Endothelial cell of umbilical vein (primary cell): Measurements from ENCODE around the gene CLDN7. TPM values are rescaled to one million over a fixed set of nuclear protein-coding genes. Genes with fewer than 3 reads are reported as not detected.

Experiments used
- BruUV-seq: library from RNA; stranded (reverse); fragments of 400-500 nt; replicated peaks from 2 replicates; lab custom pipeline; 2021; lab: Mats Ljungman, UMichigan
- CTCF ChIA-PET: fragments of 300-600, 350-600 bp; sonication (Branson Sonifier 250); formaldehyde crosslinking; loops from one replicate; lab custom pipeline; 2021; ENCODE audit warnings: antibody characterized with exemption, inconsistent platforms; lab: Charles Lee
- POLR2A ChIA-PET: fragments of 300-600, 350-600 bp; sonication (Branson Sonifier 250); formaldehyde crosslinking; loops from one replicate; lab custom pipeline; 2021; ENCODE audit warnings: antibody characterized with exemption, inconsistent platforms; lab: Charles Lee
- DNase-seq: peaks from one replicate; pipeline ENCODE4 v3.0.0-alpha.2; 2011; ENCODE audit warnings: low read depth, low spot score
- FAIRE-seq: peaks from 2 replicates; lab custom pipeline; 2011; peaks lifted over from hg19 to GRCh38; lab: Jason Lieb, UNC
- H2AFZ ChIP-seq: 2 replicates; pipeline ENCODE4 v1.6.0; 2012; ENCODE audit warnings: low read depth, low read length, control low read depth, inconsistent platforms
- H3K27ac ChIP-seq: 2 replicates; pipeline ENCODE4 v1.5.1; 2011; ENCODE audit warnings: low read depth, mild to moderate bottlenecking, control low read depth, low read length, moderate library complexity; ENCODE audit not compliant: insufficient read depth
- H3K27me3 ChIP-seq, 2 experiments: 2 replicates each; pipeline versions ENCODE4 v1.6.0 to v1.6.1; 2011; ENCODE audit warnings: low read length in 2 of 2, mixed read lengths in 1 of 2; ENCODE audit not compliant: control insufficient read depth in 2 of 2, insufficient read depth in 2 of 2
- H3K36me3 ChIP-seq, 2 experiments: 2 replicates in 1 of 2; 3 replicates in 1 of 2; pipeline ENCODE4 v1.5.1; 2011; ENCODE audit warnings: low read length in 2 of 2, mild to moderate bottlenecking in 1 of 2, moderate library complexity in 1 of 2; ENCODE audit not compliant: control insufficient read depth in 2 of 2, insufficient read depth in 2 of 2; ENCODE audit errors: extremely low read depth in 1 of 2
- H3K4me1 ChIP-seq: 3 replicates; pipeline ENCODE4 v1.5.1; 2011; ENCODE audit warnings: mild to moderate bottlenecking, low read length; ENCODE audit not compliant: control insufficient read depth, insufficient read depth; ENCODE audit errors: extremely low read depth
- H3K4me2 ChIP-seq: 2 replicates; pipeline ENCODE4 v1.6.1; 2011; ENCODE audit warnings: low read length, control low read depth, mixed read lengths; ENCODE audit not compliant: insufficient read depth
- H3K4me3 ChIP-seq, 3 experiments: fragments of 200-600 bp in 1 of 3; sonication (generic), shearing (Covaris generic) in 1 of 3; replicated peaks in 1 of 3; 2 replicates each; pipeline ENCODE4 v1.5.1; 2011 to 2016; ENCODE audit warnings: control low read depth in 3 of 3, low read length in 3 of 3, mild to moderate bottlenecking in 2 of 3, inconsistent platforms in 1 of 3, low read depth in 1 of 3, moderate library complexity in 1 of 3; ENCODE audit not compliant: insufficient read depth in 1 of 3
- H3K79me2 ChIP-seq: 2 replicates; pipeline ENCODE4 v1.6.0; 2012; ENCODE audit warnings: low read length, inconsistent platforms; ENCODE audit not compliant: control insufficient read depth, insufficient read depth
- H3K9ac ChIP-seq: replicated peaks from 2 replicates; pipeline ENCODE3; 2011; ENCODE audit warnings: low read length, control low read depth; ENCODE audit not compliant: insufficient read depth; ENCODE audit errors: extremely low read depth
- H3K9me1 ChIP-seq: replicated peaks from 3 replicates; pipeline ENCODE4 v1.6.0; 2011; ENCODE audit warnings: mild to moderate bottlenecking, low read length; ENCODE audit not compliant: control insufficient read depth, insufficient read depth; ENCODE audit errors: extremely low read depth
- H3K9me3 ChIP-seq: replicated peaks from 2 replicates; pipeline ENCODE4 v1.5.1; 2012; ENCODE audit warnings: low read length, inconsistent platforms; ENCODE audit not compliant: control insufficient read depth, insufficient read depth
- H4K20me1 ChIP-seq: replicated peaks from 2 replicates; pipeline ENCODE3; 2011; ENCODE audit warnings: mild to moderate bottlenecking, low read length; ENCODE audit not compliant: control insufficient read depth, insufficient read depth; ENCODE audit errors: extremely low read depth
- FOS ChIP-seq: IDR thresholded peaks from 2 replicates; pipeline ENCODE4 v1.6.1; 2011; ENCODE audit warnings: mild to moderate bottlenecking, low read length, moderate library complexity, borderline replicate concordance; ENCODE audit not compliant: insufficient read depth
- JUN ChIP-seq: IDR thresholded peaks from 2 replicates; pipeline ENCODE4 v1.6.1; 2011; ENCODE audit warnings: borderline replicate concordance, low read depth; ENCODE audit not compliant: insufficient read length, insufficient read depth
- MYC ChIP-seq: IDR thresholded peaks from one replicate; pipeline ENCODE4 v1.6.1; 2011; ENCODE audit warnings: mild to moderate bottlenecking, low read depth, low read length
- POLR2A ChIP-seq: IDR thresholded peaks from 2 replicates; pipeline ENCODE4 v1.6.1; 2012; ENCODE audit warnings: low read depth, mild to moderate bottlenecking, control low read depth, low read length
- dilution Hi-C: fragments of 300-500 bp; cut with MboI; formaldehyde crosslinking; loops from one replicate; pipeline ENCODE4 v1.15.0; 2019; ENCODE audit warnings: low sequenced_read_pairs; ENCODE audit not compliant: extremely low pct_ligation_motif_present
- intact Hi-C: fragments of 100-400 bp; cut with micrococcal nuclease; formaldehyde crosslinking; loops from one replicate; pipeline ENCODE4 v1.10.0; 2022
- polyA plus RNA-seq, 4 experiments: library from polyadenylated mRNA; depleted of rRNA in 3 of 4; stranded (reverse) in 3 of 4; unstranded in 1 of 4; fragments of >200 nt; gene quantifications; 2 replicates each; pipeline versions ENCODE4 v1.2.1 to v1.2.3, GENCODE V29; 2011 to 2012; ENCODE audit warnings: missing spikeins in 1 of 4
- total RNA-seq: library from RNA; stranded (reverse); gene quantifications from 2 replicates; pipeline ENCODE4 v1.2.3, GENCODE V29; 2021
- TF ChIP-seq, protein P1 (sequence below): IDR thresholded peaks from 2 replicates; pipeline ENCODE4 v1.6.1; 2011; ENCODE audit not compliant: insufficient read depth, insufficient read length

Gene CLDN7
- total and polyA plus RNA-seq, 2 donors (not counting 3 experiments of a cell fraction or from before 2014, with no cell fraction given) = 25.4 to 25.7 TPM

DNA sequence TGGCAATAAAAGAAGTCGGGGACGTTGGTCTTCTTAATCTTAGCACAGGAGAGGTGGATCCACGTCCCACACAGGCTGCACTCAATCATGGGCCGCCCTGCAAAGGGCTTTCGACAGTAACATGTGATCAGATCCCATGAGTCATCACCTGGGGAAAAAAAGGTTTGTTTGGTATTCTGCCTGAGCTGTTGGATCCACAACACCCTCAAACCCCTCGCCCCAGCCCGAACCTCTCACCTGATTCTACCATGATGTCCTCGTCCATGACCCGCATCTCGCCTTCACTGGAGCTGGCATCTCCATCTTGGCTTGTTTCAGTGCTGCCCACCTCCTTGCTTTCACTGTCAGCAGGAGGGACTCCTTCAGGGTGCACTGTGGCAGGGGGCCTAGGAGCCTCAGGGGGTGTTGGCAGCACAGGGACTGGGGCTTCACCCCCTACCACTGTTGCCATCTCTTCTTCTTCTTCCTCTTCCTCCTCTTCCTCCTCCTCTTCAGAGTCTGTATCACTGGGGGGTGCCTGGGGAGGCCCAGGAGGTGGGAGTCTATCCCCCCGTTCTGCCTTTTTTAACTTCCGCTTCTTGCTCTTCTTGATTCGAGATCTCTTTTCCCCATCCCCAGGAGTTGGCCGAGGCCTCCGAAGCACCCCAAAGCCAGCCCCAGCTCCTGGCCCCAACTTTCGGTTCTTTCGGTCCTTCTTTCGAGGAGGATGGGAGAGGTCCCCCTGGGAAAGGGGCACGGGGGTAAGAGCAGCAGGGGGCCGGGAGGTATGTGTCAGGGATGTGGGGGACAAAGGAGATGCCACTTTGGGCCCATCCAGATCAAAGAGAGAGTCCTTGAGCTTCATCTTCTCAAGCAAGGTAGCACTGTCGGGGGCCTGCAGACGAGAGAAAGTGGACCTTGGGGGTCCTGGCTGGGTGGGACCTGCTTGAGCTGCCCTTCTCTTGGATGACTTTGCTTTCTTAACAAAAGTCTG, 26.3 kb downstream of the CLDN7 start:
- no peak overlapping the region for H3K4me2 ChIP-seq
- POLR2A ChIA-PET = no interaction called here
- no peak for FAIRE-seq
- H3K9ac ChIP-seq = no peak overlapping the region
- no peaks in the 10 kb centered on the region for H3K9me3 ChIP-seq
- peaks cover 4% of the 10 kb centered on the region for H4K20me1 ChIP-seq
- peaks cover 25% of the 10 kb centered on the region for H3K4me1 ChIP-seq
- no peak for DNase-seq
- intact Hi-C loops (loop anchor here (5.0 kb wide), 1 partner anchor 621 kb away; the partner anchor contains the start of genes CYB5D1, NAA38 and TMEM88), dilution Hi-C loops (no loop called here)
- TF ChIP-seq POLR2A (peak; percentile 45), JUN (peak; percentile 3), MYC (no peak), FOS (peak; percentile 15)
- TF ChIP-seq, protein P1, sequence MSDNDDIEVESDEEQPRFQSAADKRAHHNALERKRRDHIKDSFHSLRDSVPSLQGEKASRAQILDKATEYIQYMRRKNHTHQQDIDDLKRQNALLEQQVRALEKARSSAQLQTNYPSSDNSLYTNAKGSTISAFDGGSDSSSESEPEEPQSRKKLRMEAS = no peak
- no peak overlapping the region for H3K4me3 ChIP-seq
- BruUV-seq = no TSS peak
- H2AFZ ChIP-seq = no peak overlapping the region
- no peaks in the 10 kb centered on the region for H3K9me1 ChIP-seq
- no peak overlapping the region for H3K27ac ChIP-seq
- no peaks in the 10 kb centered on the region for H3K27me3 ChIP-seq
- peaks cover 15 to 24% of the 10 kb centered on the region in 2 experiments for H3K36me3 ChIP-seq
- CTCF ChIA-PET = interaction anchor here (0.7 to 3.4 kb wide), 5 partner anchors 15 to 61 kb away, joined by 3 to 34 read pairs (median 3); partner anchors contain the start of genes ACADVL, DLG4 and SLC2A4
- peaks cover 70% of the 10 kb centered on the region for H3K79me2 ChIP-seq
